ENCODE data around the gene PDE8A. TPM values are rescaled to one million over a fixed set of nuclear protein-coding genes. Genes with fewer than 3 reads are reported as not detected.

Gene PDE8A
- total and polyA plus RNA-seq, 2 donors (not counting 1 experiment from before 2014, with no cell fraction given) = 17.4 to 51.1 TPM

- no peak for TF ChIP-seq EZH2 (IDR thresholded peaks at IDR 0.05; ENCODE audit: borderline replicate concordance, insufficient read depth, low read depth, low read length, poor library complexity, severe bottlenecking)
- TF ChIP-seq, protein P1, sequence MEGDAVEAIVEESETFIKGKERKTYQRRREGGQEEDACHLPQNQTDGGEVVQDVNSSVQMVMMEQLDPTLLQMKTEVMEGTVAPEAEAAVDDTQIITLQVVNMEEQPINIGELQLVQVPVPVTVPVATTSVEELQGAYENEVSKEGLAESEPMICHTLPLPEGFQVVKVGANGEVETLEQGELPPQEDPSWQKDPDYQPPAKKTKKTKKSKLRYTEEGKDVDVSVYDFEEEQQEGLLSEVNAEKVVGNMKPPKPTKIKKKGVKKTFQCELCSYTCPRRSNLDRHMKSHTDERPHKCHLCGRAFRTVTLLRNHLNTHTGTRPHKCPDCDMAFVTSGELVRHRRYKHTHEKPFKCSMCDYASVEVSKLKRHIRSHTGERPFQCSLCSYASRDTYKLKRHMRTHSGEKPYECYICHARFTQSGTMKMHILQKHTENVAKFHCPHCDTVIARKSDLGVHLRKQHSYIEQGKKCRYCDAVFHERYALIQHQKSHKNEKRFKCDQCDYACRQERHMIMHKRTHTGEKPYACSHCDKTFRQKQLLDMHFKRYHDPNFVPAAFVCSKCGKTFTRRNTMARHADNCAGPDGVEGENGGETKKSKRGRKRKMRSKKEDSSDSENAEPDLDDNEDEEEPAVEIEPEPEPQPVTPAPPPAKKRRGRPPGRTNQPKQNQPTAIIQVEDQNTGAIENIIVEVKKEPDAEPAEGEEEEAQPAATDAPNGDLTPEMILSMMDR (IDR thresholded peaks at IDR 0.05) = no peak
- Histone ChIP-seq H3K9me3 (ENCODE audit: control extremely low read depth in 1 of 3, control insufficient read depth in 2 of 3, insufficient read depth in 1 of 3, low read length in 2 of 3) (peaks cover 0 to 2% (median 0%) of the 10 kb centered on the region in 3 donors), H3K27ac (ENCODE audit: low read length in 2 of 2) (no peak overlapping the region), H2AFZ (ENCODE audit: insufficient read depth, low read depth, low read length, poor library complexity, severe bottlenecking) (no peak overlapping the region), H3K4me1 (ENCODE audit: control insufficient read depth in 2 of 2, insufficient read depth in 2 of 2, low read length in 2 of 2) (no peaks in the 10 kb centered on the region), H3K36me3 (replicated peaks in 1 of 2; ENCODE audit: control extremely low read depth in 1 of 2, control insufficient read depth in 1 of 2, extremely low read depth in 1 of 2, insufficient read depth in 2 of 2, low read length in 1 of 2) (peaks cover 0 to 29% of the 10 kb centered on the region in 2 experiments), H3K27me3 (replicated peaks in 1 of 4; ENCODE audit: control extremely low read depth in 1 of 4, control insufficient read depth in 3 of 4, insufficient read depth in 4 of 4, low read length in 3 of 4) (no peaks in the 10 kb centered on the region), H3K4me3 (ENCODE audit: control extremely low read depth in 1 of 5, extremely low read depth in 1 of 5, insufficient read depth in 1 of 5, low read depth in 2 of 5, low read length in 4 of 5) (no peak overlapping the region), H4K20me1 (ENCODE audit: control insufficient read depth, insufficient read depth, low read length, poor library complexity, severe bottlenecking) (no peaks in the 10 kb centered on the region), H3K4me2 (replicated peaks; ENCODE audit: low read depth, low read length, poor library complexity, severe bottlenecking) (no peak overlapping the region), H3K79me2 (ENCODE audit: control insufficient read depth, insufficient read depth, low read length) (no peaks in the 10 kb centered on the region), H3K9ac (ENCODE audit: low read length) (no peak overlapping the region)
- intact Hi-C loops (cut with micrococcal nuclease) = no loop called here
- H3K9me3 Mint-ChIP-seq (ENCODE audit: insufficient read depth) = peaks cover 2% of the 10 kb centered on the region
- WGBS (ENCODE audit: insufficient coverage) = no CpG with 5 or more reads among the region's 3 CpGs
- H3K27me3 Mint-ChIP-seq = no peaks in the 10 kb centered on the region
- H3K27ac Mint-ChIP-seq = no peak overlapping the region
- DNase-seq (no peak), ATAC-seq (ENCODE audit: low read depth) (no peak)
- H3K4me1 Mint-ChIP-seq = no peaks in the 10 kb centered on the region
- POLR2A ChIA-PET = no interaction called here
- H3K4me3 Mint-ChIP-seq = no peak overlapping the region
- CTCF ChIA-PET = no interaction called here
These were observed 148.2 kb downstream of the PDE8A start for GRCh38 chr15:85129881-85130280.

- Histone ChIP-seq H3K9me3 (ENCODE audit: control extremely low read depth in 1 of 3, control insufficient read depth in 2 of 3, insufficient read depth in 1 of 3, low read length in 2 of 3) (peaks cover 0 to 2% (median 0%) of the 10 kb centered on the region in 3 donors), H3K4me2 (replicated peaks; ENCODE audit: low read depth, low read length, poor library complexity, severe bottlenecking) (no peak overlapping the region), H2AFZ (ENCODE audit: insufficient read depth, low read depth, low read length, poor library complexity, severe bottlenecking) (no peak overlapping the region), H3K79me2 (ENCODE audit: control insufficient read depth, insufficient read depth, low read length) (no peaks in the 10 kb centered on the region), H4K20me1 (ENCODE audit: control insufficient read depth, insufficient read depth, low read length, poor library complexity, severe bottlenecking) (no peaks in the 10 kb centered on the region), H3K36me3 (replicated peaks in 1 of 2; ENCODE audit: control extremely low read depth in 1 of 2, control insufficient read depth in 1 of 2, extremely low read depth in 1 of 2, insufficient read depth in 2 of 2, low read length in 1 of 2) (peaks cover 0 to 33% of the 10 kb centered on the region in 2 experiments), H3K27ac (ENCODE audit: low read length in 2 of 2) (no peak overlapping the region), H3K4me3 (ENCODE audit: control extremely low read depth in 1 of 5, extremely low read depth in 1 of 5, insufficient read depth in 1 of 5, low read depth in 2 of 5, low read length in 4 of 5) (no peak overlapping the region), H3K4me1 (ENCODE audit: control insufficient read depth in 2 of 2, insufficient read depth in 2 of 2, low read length in 2 of 2) (no peaks in the 10 kb centered on the region), H3K27me3 (replicated peaks in 1 of 4; ENCODE audit: control extremely low read depth in 1 of 4, control insufficient read depth in 3 of 4, insufficient read depth in 4 of 4, low read length in 3 of 4) (no peaks in the 10 kb centered on the region), H3K9ac (ENCODE audit: low read length) (no peak overlapping the region)
- peaks cover 2% of the 10 kb centered on the region for H3K9me3 Mint-ChIP-seq (ENCODE audit: insufficient read depth)
- no peak overlapping the region for H3K27ac Mint-ChIP-seq
- no peak overlapping the region for H3K4me3 Mint-ChIP-seq
- DNase-seq = no peak
- ChIA-PET CTCF (no interaction called here), POLR2A (no interaction called here)
- no peak for TF ChIP-seq EZH2 (IDR thresholded peaks at IDR 0.05; ENCODE audit: borderline replicate concordance, insufficient read depth, low read depth, low read length, poor library complexity, severe bottlenecking)
- TF ChIP-seq, protein P1 (IDR thresholded peaks at IDR 0.05) = no peak
- H3K4me1 Mint-ChIP-seq = no peaks in the 10 kb centered on the region
- no peak for ATAC-seq (ENCODE audit: low read depth)
- WGBS (ENCODE audit: insufficient coverage) = no CpG with 5 or more reads among the region's 1 CpG
- intact Hi-C loops (cut with micrococcal nuclease) = no loop called here
- H3K27me3 Mint-ChIP-seq = no peaks in the 10 kb centered on the region
These were observed 150.3 kb downstream of the PDE8A start for GRCh38 chr15:85131915-85132314.

Data from B cell (primary cell).